Measurements from ENCODE around the gene B3GALT5.

DNA sequence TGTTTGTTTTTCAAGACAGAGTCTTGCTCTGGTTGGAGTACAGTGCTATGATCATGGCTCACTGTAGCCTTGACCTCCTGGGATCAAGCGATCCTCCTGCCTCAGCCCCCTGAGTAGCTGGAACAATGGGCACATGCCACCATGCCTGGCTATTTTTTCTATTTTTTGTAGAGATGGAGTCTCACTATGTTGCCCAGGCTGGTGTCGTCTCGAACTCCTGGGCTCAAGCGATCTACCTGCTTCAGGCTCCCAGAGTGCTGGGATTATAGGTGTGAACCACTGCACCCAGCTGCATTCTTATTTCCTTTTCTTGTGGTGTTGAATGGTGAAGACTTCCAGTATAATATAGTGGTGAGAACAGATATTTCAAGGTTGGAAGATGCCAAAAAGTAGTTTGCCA is 28.0 kb downstream of the B3GALT5 start:
- TF ChIP-seq POLR2A (IDR thresholded peaks at IDR 0.05): no peak
- TF ChIP-seq, protein P1, sequence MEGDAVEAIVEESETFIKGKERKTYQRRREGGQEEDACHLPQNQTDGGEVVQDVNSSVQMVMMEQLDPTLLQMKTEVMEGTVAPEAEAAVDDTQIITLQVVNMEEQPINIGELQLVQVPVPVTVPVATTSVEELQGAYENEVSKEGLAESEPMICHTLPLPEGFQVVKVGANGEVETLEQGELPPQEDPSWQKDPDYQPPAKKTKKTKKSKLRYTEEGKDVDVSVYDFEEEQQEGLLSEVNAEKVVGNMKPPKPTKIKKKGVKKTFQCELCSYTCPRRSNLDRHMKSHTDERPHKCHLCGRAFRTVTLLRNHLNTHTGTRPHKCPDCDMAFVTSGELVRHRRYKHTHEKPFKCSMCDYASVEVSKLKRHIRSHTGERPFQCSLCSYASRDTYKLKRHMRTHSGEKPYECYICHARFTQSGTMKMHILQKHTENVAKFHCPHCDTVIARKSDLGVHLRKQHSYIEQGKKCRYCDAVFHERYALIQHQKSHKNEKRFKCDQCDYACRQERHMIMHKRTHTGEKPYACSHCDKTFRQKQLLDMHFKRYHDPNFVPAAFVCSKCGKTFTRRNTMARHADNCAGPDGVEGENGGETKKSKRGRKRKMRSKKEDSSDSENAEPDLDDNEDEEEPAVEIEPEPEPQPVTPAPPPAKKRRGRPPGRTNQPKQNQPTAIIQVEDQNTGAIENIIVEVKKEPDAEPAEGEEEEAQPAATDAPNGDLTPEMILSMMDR (IDR thresholded peaks at IDR 0.05): no peak

Data from adrenal gland (tissue), 5 donors.